Astrocyte of the spinal cord (primary cell): ENCODE results near the gene C19orf85.
A peak's percentile ranks its signal among the peaks of the same experiment; 100 is the strongest.

Experiments
- DNase-seq: peaks from one replicate; pipeline ENCODE4 v3.0.0; 2011; ENCODE audit warnings: low read depth, low spot score
- H3K4me3 ChIP-seq: 2 replicates; pipeline ENCODE4 v1.5.1; 2011; ENCODE audit warnings: low read depth, mild to moderate bottlenecking, low read length, moderate library complexity
- in situ Hi-C: cut with HindIII; loops from 2 replicates; pipeline ENCODE4 v1.10.0; 2017; ENCODE audit warnings: low sequenced_read_pairs
- TF ChIP-seq, protein P1 (sequence below): IDR thresholded peaks from 2 replicates; pipeline ENCODE4 v1.5.1; 2012; ENCODE audit warnings: low read depth, mild to moderate bottlenecking, low read length, inconsistent platforms

The C19orf85 gene

DNA sequence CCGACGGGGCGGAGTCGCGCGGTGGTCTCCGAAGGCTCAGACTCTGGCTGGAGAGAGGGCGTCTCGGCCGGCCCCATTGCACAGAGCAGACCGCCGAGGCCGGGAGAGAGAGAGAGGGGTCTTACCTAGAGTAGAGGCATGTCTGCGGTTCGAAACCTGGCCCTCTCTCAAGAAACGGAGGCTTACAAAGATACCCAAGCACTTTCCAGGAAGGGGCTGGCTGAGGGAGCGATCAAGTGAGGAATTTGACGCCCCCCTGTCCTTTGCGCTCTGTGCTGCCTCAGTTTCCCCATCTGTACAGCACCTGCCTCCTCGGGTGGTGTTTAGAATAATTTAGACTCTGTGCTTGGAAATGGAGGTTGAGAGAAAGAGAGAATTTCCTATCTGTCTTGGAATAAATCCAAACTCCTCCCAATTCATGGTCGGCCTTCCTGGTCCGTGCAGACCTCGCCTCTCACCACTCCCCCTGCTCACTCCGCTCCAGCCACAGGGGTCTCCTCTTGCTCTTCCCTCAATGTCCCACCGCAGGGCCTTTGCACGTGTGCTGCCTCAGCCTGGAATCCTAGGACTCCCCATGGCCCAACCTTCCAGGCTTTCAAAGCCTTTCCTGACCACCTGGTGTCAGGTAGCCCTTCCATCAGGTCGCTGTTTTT, 2.5 kb downstream of the C19orf85 start:
- TF ChIP-seq, protein P1, sequence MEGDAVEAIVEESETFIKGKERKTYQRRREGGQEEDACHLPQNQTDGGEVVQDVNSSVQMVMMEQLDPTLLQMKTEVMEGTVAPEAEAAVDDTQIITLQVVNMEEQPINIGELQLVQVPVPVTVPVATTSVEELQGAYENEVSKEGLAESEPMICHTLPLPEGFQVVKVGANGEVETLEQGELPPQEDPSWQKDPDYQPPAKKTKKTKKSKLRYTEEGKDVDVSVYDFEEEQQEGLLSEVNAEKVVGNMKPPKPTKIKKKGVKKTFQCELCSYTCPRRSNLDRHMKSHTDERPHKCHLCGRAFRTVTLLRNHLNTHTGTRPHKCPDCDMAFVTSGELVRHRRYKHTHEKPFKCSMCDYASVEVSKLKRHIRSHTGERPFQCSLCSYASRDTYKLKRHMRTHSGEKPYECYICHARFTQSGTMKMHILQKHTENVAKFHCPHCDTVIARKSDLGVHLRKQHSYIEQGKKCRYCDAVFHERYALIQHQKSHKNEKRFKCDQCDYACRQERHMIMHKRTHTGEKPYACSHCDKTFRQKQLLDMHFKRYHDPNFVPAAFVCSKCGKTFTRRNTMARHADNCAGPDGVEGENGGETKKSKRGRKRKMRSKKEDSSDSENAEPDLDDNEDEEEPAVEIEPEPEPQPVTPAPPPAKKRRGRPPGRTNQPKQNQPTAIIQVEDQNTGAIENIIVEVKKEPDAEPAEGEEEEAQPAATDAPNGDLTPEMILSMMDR = no peak
- in situ Hi-C loops = no loop called here
- DNase-seq = peak; percentile 35

DNA sequence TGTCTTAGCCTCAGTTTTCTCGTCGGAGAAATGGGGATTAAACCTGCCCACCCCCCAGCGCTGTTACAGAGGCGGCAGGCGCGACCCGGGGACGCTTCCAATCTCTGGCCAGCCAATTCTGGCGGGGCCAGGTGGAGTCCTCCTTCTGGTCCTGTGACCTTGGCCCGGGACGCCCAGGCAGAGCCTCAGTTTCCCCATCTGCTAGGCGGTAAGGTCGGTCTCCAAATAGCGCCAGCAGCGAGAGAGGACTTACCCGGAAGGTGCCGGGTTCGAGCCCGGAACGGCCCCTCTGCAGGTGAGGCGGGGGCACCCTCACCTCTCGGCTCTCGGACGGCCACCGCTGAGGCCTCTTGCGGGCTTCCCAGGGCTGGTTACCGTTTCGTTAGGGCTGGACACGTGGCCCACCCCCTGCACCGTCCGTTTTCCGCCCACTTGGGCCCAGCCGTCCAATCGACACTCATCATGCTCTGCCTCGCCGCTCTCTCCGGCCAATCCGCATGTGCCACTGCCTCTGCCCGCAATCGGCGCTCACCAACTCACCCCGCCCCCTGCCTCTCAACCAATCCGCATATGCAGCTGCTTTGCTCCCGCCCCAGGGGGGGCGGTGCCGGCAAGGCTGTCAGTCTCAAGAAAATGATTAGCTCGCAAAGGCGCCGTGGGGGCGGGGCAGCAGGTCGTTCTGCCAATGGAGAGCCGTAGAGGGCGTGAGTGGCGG, 3.1 kb downstream of the C19orf85 start, which contains the start of gene ISOC2:
Gene ISOC2 (minus strand): TSS at position 384 of the 715 bp plus-strand sequence. CDS start 5,156 bp downstream, outside the sequence.
- DNase-seq = peak; percentile 100
- TF ChIP-seq, protein P1 = no peak
- H3K4me3 ChIP-seq = peak within 1 kb of the TSS; percentile 96
- in situ Hi-C loops = no loop called here

More for the DNA sequence above, 2.5 kb downstream of the C19orf85 start:
- peak overlapping the region; percentile 58 for H3K4me3 ChIP-seq

DNA sequence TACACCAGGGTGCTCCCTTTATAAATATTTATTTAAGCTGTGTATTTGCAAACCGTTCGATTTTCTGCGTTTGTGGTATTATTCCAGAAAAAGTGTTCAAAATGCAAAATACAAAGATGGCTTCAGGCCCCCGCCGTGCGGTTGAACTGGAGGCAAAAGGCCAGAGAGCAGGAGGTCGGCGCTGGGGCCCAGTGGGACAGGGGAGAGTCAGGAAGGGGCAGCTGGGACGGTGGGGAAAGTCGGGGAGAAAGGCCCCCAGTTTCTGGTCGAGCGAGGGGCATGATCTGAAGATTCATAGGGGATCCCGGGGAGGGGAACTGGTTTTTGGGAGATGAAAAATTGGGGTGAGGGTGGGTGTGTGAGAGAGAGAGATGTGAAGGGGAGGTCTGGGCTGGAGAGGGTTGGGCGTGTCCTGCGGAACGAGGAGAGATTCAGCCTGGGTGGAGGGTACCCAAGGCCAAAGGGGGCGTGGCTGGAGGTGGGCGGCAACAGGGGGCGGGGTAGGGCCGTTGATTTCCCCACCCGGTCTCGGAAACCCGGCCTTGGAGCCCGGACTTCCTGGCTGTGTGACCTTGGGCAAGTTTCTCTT, 3.8 kb downstream of the C19orf85 start:
- peak overlapping the region; percentile 96 for H3K4me3 ChIP-seq
- TF ChIP-seq, protein P1 = no peak
- in situ Hi-C loops = no loop called here
- DNase-seq = peak; percentile 66

DNA sequence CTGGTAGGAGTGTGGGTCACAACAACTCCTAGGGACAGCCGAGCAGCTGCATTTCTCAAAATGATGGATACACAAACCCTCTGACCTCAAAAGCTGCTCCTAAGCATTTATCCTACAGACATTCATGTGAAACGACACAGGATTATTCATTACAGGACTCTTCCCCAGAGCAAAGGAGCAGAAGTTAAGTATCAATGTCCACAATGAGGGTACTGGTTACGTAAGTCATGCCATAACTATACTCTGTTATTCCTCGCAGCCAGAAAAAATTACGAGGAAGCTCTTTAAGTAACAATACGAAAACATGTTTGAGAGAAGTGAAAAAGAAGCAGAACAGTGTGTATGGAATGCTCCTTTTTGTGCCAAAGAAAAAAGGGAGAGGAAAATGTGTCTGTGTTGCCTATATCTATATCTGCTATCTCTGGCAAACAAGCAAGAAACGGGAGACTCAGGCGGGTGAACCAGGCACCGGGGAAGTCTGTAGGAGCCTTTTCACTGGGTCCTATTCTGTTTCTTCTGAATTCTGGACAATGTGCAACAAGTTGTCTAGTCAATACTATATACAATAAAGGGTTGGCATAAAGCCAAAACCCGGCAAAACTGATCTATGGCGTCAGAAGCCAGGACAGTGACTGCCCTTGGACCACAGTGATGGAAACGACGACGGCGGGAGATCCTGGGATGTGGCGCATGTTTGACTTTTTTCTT, 4.4 kb downstream of the C19orf85 start:
- DNase-seq = no peak
- peak overlapping the region; percentile 96 for H3K4me3 ChIP-seq
- in situ Hi-C loops = no loop called here
- TF ChIP-seq, protein P1 = no peak

DNA sequence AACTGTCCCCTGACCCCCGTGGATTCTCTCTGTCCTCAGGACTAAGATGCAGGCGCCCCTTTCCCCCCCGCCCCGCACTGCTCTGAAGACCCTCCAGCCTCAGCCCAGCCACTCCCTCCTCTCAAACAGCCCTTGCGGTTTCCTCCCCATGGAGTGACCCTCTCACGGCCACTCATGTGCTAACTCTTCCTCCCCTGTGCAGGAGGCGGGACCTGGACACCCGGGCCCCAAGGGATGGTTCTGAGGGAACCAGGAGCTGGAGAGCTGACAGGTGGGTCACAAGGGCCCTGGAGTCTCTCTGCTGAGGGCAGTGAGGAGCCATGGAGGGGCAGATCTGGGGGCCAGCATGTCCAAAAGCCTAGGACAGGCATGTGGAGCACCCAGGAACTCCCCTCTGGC, 5.0 kb downstream of the C19orf85 start:
- no peak overlapping the region for H3K4me3 ChIP-seq
- TF ChIP-seq, protein P1 = no peak
- DNase-seq = no peak
- in situ Hi-C loops = no loop called here

DNA sequence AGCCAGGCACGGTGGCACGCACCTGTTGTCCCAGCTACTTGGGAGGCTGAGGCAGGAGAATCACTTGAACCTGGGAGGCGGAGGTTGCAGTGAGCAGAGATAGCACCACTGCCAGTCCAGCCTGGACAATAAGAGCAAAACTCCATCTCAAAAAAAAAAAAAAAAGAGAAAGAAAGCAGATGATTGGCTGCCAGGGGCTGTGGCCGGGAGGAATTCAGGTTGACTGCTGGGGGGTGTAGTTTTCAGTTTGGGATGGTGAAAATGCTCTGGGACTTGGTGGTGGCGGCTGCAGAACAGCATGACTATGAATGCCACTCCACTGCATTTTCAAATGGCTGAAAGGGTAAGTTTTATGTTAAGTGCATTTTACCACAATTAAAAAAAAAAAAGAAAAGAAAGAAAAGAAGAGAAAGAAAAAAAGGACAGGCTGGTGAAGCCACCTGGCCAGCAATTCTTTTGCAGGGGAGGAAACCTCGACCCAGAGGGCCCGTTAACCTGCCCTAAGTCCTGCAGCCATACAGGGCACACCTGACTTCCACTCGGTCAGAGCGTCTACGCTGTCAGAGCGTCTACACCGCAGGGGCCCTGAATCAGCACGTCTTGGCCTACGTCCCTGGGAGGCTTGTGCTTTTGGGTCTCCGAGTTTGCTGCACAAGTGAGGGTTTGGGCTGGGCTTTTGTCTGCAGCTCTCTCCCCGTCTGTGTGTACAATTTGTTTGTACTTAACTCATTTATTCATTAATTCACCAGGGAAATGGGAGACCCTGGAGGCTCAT, 6.7 kb downstream of the C19orf85 start:
- DNase-seq = no peak
- TF ChIP-seq, protein P1 = no peak
- in situ Hi-C loops = no loop called here
- H3K4me3 ChIP-seq = no peak overlapping the region
